GM18907 (cell line): ENCODE measurements around the gene ADAP1.
A peak's percentile ranks its signal among the peaks of the same experiment; 100 is the strongest.
"Not testable (repeated sequence)": the region's sequence is repeated elsewhere in the genome, so short reads cannot be mapped to it uniquely, and the experiment has no call there.

Experiments used
- ATAC-seq: cut with Tn5 transposase; IDR thresholded peaks from one replicate; pipeline ENCODE4 v1.9.1; 2021; ENCODE audit warnings: mild to moderate bottlenecking, moderate library complexity; ENCODE audit not compliant: unreplicated experiment

ADAP1 gene

GRCh38 chr7:960269-960871 is 5.9 kb upstream of the ADAP1 start:
- ATAC-seq: no peak

DNA sequence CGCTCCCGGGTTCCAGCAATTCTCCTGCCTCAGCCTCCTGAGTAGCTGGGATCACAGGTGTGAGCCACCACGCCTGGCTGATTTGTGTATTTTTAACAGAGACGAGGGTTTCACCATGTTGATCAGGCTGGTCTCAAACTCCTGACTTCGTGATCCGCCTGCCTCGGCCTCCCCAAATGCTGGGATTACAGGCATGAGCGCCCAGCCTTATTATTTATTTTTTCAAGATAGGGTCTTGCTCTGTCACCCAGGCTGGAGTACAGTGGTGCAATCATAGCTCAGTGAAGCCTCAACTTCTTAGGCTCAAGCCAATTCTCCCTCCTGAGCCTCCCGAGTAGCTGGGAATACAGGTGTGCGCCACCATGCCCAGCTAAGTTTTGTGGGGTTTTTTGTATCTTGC is 5.3 kb upstream of the ADAP1 start:
- not testable (repeated sequence) for ATAC-seq

GRCh38 chr7:959271-959670 is 4.8 kb upstream of the ADAP1 start:
- no peak for ATAC-seq

GRCh38 chr7:958221-959200 is 4.0 kb upstream of the ADAP1 start:
- ATAC-seq: no peak

- ATAC-seq: no peak
These were observed 3.1 kb upstream of the ADAP1 start for GRCh38 chr7:957418-958220.

DNA sequence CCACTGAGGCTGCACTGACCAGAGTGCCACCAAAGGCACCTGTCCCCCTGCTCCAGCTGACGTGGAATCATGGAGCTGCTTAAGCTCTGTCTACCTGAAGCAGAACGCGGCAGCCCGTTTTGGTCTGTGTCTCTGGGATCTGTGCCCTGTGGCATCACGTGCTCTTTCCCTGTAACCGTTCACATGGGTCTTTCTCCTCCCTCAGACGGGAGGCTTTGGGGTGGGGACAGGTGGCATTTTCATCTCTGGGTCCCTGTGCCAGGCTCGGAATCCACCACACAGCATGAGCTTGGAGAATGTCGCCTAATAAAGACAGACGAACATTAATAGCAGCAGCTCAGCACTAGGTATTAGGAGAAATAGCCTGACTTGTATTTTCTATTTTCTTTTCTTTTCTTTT is 1.6 kb upstream of the ADAP1 start:
- no peak for ATAC-seq

DNA sequence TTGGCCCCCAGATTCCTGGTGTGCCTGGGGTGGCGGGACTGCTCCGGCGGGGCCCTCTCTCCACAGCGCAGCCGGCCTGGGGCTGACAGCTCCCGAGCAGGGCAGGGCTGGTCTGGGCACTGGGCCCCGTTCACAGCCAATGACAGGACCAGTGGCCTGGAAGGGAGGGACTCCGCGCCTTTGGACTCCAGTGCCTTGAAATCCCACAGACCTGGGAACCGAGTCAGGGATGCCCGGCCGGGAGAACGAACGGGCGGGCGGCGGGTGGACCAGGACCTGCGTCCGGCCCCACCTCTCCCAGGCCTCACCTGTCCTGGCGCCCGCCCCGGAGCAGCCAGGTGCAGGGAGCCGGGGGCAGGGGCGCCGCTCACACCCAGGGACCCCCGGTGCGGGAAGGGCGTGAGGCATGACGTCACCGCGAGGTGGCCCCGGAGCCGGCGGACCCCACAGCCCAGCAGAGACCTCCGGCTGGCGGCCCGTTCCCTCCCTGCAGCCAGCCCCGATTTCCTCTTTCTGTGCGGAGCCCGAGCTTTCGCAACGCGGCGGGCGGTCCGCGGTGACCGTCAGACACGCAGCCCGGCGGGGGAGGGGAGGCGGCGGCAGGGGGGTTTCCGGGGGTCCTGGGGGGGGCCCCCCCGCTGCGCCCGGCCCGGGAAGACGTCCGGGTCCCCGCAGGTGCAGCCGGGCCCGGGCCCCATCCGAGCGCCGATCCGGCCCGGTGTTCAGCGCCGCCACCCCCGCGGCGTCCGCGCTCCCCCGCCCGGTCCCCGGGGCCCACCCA is 743 bp downstream of the ADAP1 start:
- ATAC-seq: peak; percentile 16

GRCh38 chr7:952548-953441 is 1.7 kb downstream of the ADAP1 start:
- no peak for ATAC-seq

DNA sequence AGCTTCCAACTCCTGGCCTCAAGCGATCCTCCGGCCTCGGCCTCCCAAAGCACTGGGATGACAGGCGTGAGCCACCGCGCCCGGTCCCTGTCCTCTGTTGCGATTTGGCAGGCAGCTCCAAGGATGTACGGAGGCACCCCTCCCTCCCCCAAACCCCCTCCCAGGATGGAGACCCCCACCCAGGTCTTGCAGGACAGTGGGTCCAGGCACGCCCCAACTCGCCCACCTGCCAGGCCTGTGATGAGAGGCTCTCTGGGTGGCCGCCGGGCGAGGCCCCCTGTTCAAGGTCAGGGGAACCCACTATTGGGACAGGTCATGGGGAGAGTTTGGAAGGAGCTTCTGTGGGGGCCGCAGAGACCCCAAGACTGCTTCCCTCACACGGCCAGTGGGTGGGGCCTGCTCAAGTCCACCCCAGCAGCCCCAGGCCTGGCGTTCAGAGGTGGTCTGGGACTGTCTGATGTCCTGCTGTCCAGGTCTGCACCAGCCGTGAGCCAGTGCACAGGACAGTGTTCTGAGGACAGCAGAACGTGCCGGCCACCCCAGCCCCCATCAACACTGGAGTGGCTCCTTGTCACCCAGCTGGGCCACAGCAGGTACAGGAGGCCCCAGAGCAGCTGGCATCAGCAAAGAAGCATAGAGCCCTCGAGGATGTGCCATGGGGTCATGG is 2.5 kb downstream of the ADAP1 start:
- ATAC-seq: no peak

GRCh38 chr7:949021-949934 is 5.2 kb downstream of the ADAP1 start:
- no peak for ATAC-seq

DNA sequence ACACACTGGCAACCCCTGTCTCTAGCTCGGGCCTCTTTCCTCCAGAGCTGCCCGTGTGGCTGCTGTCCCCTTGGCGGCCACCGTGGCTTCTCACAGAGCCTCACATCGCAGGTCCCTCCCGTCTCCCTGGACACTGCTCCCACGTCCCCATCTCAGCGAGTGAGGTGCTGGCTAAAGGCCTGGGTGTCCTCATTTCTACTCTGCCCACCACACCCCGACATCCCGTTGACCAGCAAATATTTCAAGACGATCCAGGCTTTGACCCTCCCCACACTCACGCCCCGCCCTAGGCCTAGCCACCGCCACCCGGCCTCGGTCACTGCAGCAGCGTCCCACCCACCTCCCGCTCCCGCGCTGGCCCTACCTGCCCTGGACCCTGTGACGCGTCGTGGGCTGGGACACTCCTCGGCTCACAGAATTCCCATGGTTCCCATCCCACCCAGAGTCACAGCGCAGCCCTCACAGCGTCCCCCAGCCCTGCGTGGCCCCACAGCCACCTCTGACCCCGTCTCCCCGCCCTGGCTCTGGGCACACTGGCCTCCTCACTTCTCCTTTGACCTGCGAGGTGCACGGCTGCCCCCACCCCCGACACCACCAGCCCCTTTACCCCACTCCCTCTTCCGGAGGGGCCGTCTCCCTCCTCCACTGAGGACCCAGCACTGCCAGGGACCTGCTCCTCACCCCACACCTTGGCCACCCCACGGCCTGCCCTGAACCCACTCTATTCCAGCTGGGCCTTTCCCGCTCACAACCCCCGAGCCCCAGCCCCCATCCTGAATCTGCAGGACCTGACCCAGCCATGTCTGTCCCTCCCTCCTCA is 6.9 kb downstream of the ADAP1 start:
- no peak for ATAC-seq

DNA sequence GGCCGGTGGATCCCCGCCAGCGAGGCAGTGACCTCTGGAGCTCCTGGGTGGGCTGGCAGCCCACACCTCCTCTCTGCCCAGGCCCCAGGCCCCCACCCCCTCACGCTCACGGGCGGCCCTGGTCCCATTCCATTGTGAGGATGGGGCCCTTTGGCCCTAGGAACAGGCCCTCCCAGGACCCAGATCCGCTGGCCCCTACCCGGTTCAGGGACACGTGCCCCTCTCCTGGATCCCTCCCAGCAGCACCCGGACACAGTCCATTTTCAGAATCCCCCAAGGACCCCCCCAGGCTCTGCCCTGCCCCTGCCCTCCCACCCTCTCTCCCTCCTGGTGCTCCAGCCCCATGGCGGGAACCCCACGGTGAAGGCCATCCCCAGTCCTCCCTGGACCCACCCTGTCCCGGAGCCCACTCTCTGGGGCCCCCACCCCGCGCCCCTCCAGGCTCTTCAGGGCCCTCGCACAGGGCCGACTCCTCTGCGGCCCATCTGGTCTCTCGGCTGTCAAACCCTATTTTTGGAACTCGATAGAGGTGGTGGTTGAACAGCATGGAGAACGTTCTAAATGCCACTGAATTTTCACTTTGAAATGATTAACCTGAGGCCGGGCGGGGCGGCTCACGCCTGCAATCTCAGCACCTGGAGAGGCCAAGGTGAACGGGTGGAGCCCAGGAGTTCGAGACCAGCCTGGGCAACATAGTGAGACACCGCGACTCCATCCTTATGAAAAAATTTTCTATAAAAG is 8.1 kb downstream of the ADAP1 start:
- ATAC-seq: no peak

GRCh38 chr7:945556-946255 is 8.8 kb downstream of the ADAP1 start:
- no peak for ATAC-seq

DNA sequence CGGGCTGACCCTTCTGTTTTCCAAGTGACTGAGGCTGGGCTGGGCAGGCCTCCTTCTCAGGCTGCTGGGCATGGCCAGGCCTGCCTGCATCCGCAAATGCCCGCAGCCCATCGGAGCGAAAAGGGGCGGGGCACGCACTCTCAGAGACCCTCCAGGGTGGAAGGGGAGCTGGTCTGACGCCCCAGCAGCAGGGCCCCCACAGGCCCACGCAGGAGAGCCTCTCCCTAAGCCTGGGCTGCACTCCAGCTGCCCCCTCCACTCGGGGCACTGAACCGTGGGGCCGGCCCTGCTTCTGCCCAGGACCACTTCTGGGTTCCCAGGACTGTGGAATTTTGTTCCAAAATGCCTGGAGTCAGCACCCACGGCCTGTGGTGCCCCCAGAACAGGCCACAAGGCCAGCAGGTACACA is 9.3 kb downstream of the ADAP1 start:
- no peak for ATAC-seq

- no peak for ATAC-seq
These were observed 9.7 kb downstream of the ADAP1 start for GRCh38 chr7:944744-945143.

GRCh38 chr7:943793-944192 is 10.7 kb downstream of the ADAP1 start:
- ATAC-seq: not testable (repeated sequence)
